Hematopoietic multipotent progenitor cell treated with erythropoietin and hydrocortisone succinate and interleukin-3 and kit ligand, for 17 days (in vitro differentiated cells): ENCODE results near the gene NCAPH2.
"Not testable (repeated sequence)": the region's sequence is repeated elsewhere in the genome, so short reads cannot be mapped to it uniquely, and the experiment has no call there.

Experiments used
- DNase-seq: peaks from one replicate; pipeline ENCODE4 v3.0.0-alpha.2; 2015; ENCODE audit warnings: low spot score

NCAPH2 gene

DNA sequence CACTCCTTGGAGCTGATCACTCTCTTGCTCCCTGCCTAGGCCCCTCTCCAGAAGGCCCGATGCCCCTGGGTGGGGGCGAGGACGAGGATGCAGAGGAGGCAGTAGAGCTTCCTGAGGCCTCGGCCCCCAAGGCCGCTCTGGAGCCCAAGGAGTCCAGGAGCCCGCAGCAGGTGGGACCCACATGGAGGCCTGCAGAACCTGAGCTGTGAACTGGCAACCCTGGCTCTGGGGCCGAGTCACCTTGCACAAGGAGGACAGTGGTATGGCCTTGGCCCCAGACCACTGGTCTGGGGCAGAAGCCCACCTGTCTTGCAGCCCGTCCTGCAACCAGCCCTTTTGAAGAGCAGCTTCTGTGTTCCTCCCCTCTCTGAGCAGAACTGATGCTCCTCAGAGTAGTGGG lies 11.1 kb downstream of the NCAPH2 start:
- DNase-seq, result no peak

GRCh38 chr22:50520184-50520583 lies 12.2 kb downstream of the NCAPH2 start:
- not testable (repeated sequence) for DNase-seq

- no peak for DNase-seq
These were observed 12.9 kb downstream of the NCAPH2 start for GRCh38 chr22:50520826-50521453.

DNA sequence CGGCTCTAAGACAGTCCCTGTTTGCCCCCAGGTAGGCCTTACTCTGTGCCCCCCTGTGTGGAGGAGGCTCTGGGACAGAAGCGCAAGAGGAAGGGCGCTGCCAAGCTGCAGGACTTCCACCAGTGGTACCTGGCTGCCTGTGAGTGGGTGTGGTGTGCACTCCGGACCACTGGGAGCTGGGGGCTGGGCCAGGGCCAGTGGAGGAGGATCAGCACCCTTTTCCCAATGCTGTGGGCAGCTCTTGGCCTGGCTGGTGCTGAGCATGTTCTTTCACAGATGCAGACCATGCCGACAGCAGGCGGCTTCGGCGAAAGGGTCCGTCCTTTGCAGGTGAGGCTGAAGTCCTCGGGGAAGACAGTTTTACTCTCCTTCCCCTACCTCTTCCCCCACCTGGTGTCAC lies 13.7 kb downstream of the NCAPH2 start:
- DNase-seq, result no peak

DNA sequence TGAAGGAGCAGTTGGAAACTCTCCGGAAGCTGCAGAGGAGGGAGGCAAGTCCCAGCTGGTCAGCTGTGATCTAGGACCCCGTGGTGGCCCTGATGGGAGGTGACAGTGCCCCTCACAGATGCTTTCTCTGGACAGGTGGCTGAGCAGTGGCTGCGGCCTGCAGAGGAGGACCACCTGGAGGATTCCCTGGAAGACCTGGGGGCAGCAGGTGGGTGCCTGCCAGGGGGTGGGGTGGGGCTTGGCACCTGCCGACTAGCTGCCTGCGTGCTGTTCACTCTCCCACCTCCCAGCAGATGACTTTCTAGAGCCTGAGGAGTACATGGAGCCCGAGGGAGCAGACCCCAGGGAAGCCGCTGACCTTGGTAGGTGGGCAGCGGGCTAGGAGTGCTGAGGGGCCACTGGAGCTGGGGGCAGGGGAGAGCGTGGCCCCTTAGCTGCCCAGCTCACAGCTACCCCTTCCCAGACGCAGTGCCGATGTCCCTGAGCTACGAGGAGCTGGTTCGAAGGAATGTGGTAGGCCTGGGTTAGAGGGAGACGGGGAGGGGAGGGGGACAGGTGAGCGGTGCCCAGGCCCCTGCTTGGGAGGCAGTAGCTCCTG lies 14.3 kb downstream of the NCAPH2 start:
- no peak for DNase-seq

- no peak for DNase-seq
These were observed 14.9 kb downstream of the NCAPH2 start for GRCh38 chr22:50522806-50523438.

DNA sequence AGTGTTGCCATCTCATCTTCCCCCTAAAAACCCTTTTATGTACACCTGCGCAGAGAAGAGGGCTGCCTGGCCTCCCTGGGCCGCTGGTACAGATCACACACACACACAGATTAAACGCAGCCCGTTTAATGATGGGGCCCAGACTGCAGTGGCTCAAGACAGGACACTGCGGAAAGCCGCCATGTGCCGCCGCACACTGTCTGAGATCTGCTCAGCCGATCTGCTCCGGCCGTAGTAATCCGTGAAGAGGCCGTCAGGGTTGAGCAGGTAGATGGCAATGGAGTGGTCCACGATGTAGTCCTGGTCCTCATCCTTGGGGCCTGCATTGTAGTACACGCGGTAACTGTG lies 15.4 kb downstream of the NCAPH2 start:
- no peak for DNase-seq

- DNase-seq, result no peak
These were observed 16.0 kb downstream of the NCAPH2 start for GRCh38 chr22:50523806-50524675.

DNA sequence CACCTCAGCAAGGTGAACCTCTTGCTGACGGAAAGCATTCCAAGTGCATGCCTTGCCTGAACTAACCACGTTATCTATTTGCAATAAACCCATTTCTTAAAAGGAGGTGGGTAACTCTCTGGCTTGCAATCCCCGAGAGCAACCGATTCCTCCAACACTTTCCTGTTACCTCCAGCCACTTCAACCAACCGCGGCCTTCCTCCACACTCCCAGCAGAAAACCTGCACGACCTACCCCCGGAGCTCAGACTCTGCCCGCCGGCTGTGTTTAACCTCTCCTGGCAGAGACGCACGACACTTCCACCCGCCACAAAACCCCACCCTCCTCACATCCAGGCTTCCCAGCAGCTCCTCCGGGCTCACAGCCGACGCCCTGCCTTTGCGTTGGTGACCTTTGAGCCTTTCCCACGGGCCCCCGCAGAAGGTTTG lies 16.7 kb downstream of the NCAPH2 start:
- no peak for DNase-seq

DNA sequence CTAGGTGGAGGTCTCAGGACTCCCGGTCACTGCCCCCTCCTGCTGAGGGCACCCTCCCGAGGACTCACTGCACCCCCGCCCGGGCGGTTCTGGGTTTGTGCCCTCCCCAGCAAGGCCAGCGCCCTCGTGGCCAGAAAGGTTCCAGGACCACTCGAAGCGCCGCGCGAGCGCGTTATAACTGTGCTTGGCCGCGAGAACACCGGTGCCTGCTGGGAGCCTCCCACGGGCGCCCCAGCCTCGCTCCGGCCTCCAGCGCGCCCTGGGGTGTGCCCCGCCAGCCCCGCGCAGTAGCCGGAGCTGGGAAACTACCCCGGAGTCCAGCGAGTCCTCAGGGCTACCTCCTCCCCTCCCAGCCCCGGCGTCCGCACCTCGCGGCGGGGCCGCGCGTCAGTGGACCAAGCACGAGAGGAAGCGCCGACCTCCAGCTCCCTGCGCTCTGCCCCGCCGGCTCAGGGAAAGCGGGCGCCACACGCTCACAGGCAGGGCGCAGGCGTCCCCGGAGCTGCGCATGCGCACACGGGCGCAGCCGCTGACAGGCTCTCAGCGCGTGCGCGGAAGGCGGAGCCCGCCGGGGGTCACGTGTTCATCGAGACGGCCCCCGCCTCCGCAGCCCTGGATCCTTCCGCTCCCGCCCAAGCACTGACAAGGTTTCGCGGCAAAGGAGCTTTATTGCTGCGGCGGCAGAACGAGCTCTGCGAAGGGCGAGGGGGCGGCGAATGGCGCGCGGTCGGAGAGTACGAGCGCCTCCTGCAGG lies 17.3 kb downstream of the NCAPH2 start, which contains the start of gene SCO2:
TSS of gene SCO2 (minus strand) at position 495 of the 754 bp plus-strand sequence. CDS start 1,187 bp downstream, outside the sequence.
- peak; percentile 98 for DNase-seq

DNA sequence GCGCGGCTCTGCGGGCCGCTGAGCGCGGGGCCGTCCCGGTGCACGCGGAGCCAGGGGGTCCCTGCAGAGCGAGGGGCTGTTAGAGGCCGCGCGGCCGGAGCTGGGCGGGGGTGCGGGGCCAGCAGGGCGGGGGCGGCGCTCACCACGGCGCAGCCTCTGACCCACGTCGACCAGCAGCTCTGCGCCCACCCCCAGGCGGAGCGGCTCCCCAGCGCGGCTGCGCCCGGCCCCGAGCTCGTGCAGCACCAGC lies 17.8 kb downstream of the NCAPH2 start:
- no peak for DNase-seq

DNA sequence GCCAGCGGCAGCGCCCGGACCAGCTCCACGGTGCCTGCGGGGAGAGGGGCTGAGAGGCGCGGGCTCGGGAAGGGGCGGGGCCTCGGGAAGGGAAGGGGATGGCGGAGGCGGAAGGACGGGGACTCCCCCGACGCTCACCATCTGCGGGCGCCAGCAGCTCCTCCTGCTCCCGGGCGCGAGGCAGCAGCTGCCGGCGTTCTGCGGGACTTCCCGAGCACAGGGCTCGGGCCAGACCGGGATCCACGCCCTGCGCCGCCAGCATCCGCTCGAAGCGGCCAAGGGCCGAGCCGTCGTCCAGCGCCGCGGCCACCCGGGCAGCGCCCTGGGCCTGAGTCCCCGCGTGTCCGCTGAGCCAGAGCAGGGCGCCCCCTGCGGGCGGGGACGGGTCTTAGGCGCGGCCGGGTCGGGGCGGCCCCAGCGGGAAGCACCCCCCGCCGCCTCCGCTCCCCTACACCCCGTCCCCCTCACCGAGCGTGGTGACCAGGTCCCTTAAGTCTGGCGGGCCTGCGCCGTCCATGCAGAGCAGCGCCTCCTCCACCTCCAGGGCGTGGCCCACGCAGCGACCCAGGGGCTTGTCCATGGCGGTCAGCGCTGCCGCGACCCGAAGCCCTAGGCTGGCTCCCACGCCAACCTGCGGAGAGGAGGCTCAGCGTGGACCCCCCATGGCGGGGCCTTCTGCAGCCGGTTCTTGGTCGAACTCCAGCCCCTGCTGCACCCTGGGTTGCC lies 18.2 kb downstream of the NCAPH2 start:
- DNase-seq, result peak; percentile 69

DNA sequence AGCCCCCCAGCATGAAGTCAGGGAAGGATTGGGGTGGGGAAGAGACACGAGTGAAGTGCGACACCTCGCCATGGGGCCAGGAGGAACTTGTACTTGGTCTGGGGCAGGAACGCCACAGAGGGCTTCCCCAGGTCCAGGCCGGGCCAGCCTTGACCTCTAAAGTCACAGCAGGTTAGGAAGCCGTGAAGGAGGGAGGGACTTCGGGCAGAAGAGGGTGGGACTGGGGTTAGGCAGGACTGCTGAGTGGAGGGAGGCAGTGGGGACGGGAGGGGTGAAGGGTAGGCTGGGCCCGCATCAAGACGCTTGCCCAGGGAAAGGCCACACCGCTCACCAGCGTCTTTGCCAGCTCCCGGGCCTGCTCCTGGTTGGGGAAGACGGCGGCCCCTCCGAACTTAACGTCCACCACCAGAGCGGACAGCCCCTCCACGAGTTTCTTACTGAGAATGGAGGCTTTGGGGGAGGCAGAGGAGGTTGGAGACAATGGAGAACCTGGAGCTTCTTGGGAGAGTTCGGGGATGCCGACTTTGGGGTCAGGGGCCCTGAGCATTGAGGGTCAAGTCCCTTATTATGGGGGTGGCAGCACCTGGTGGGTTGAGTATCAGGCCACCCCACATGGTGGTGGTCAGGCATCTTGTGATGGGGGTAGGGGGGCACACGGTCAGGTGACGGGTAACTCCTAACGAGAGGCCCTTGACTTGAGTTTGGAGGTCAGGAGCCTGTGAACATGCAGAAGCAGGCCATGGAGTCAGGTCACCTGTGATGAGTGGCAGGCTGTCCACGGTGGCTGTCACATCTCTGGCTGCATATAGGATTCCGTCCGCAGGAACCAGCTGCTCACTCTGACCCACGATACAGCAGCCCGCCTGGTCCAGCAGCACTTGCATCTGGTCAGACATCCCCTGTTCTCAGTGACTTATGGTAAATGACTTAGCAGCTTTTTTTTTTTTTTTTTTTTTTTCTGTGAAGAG lies 19.1 kb downstream of the NCAPH2 start:
- no peak for DNase-seq

DNA sequence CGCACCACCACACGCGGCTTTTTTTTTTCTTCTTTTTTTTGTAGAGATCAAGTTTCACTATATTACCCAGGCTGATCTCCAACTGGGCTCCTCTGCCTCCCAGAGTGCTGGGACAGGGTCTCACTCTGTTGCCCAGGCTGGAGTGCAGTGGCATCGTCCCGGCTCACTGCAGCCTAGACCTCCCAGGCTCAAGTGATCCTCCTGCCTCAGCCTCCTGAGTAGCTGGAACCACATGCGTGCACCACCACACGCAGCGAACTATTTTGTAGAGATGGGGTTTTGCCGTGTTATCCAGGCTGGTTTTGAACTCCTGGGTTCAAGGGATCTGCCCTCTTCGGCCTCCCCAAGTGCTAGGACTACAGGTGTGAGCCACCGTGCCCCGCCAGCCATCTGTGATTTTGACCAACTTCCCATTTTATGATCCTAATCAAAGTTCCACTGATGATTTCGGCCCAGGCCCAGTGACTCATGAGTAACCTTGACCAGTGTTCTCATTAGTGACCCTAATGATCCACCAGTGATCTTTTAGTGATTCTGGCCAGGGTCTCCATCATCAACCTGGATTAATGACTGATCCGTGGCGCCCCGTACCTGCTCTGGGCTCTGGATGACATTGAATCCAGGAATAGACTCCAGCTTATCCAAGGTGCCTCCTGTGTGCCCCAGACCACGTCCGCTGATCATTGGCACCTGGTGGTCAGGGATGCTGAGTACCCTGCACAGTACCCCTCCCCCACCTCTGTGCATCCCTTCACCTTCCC lies 20.1 kb downstream of the NCAPH2 start:
- no peak for DNase-seq

DNA sequence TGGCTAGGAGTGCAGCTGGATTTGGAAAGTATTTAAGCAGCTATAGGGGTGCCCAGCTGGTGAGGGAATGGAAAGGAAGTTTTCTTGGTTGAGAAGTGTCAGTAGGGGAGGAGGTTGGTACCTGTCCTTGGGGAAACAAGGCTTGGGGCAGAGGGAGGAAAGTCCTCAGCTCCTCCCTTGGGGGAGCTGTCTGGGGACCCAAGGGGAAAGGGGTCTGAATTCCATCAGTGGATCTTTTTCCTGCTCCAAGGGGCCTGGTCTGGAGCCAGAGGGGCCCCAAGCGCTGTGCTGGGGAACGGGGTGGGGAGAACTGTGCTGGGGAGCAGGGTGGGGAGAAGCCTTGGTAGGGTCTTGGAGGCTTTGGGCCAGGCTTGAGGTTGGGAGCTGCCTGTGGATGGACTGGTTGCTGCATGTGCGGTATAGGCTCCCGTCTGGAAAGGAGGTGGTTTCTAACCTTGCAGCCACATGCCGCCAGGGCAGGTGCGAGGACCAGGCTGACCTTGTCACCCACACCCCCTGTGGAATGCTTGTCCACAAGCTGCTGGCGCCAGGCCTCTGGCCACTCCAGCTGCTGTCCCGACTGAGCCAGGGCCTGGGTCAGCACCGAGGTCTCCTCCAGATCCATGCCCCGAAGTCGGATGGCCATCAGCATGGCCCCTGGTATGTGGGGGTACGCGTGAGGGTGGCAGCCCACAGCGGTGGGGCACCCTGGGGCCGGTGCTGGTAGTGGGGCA lies 20.8 kb downstream of the NCAPH2 start:
- no peak for DNase-seq

DNA sequence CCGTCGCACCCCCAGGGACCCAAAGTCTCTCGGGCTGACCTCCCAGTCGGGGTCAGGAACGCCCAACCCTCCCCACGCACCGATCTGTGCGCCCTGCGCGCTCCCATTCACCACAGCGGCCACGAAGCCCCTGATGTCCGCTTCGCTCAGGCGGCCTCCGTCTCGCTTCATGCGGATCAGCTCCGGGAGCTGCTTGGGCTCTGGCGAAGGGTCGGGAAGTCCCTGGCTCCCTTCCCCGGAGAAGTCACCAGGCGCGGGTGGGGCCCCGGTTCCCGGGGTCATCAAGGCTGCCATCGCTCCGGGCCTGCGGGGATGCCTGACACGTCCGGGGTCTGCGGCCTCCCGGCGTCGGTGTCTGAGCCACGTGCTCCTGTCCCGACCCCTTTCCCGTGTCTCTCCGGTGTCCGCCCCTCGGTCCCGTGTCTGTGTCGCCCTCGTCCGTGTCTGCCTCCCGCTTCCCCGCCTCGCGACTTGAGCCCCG lies 21.4 kb downstream of the NCAPH2 start:
- DNase-seq, result no peak

- peak; percentile 42 for DNase-seq
These were observed 22.0 kb downstream of the NCAPH2 start, which contains the start of gene TYMP for GRCh38 chr22:50529897-50530579. TYMP (minus strand) TSS chr22:50530012; CDS start chr22:50529709, 303 bp downstream.

- no peak for DNase-seq
These were observed 22.5 kb downstream of the NCAPH2 start for GRCh38 chr22:50530580-50530876.
